WERI-Rb-1 (cell line): ENCODE data around the gene RARG.

Experiments used
- DNase-seq: peaks from one replicate; pipeline ENCODE4 v3.0.0-alpha.2; 2020
- H3K27ac ChIP-seq: fragments of 250-450 bp; sonication (Bioruptor Pico); 2 replicates; pipeline ENCODE4 v1.5.1; 2020; ENCODE audit warnings: mild to moderate bottlenecking, moderate library complexity
- H3K27me3 ChIP-seq: fragments of 250-450 bp; sonication (Bioruptor Pico); 2 replicates; pipeline ENCODE4 v1.5.1; 2021; ENCODE audit warnings: mild to moderate bottlenecking, low read depth, moderate library complexity; ENCODE audit not compliant: insufficient read depth, severe bottlenecking
- H3K36me3 ChIP-seq: fragments of 250-450 bp; sonication (Bioruptor Pico); 2 replicates; pipeline ENCODE4 v1.5.1; 2020; ENCODE audit warnings: mild to moderate bottlenecking, moderate library complexity
- H3K4me3 ChIP-seq: 2 replicates; pipeline ENCODE4 v1.5.1; 2011; ENCODE audit warnings: low read depth, mild to moderate bottlenecking, control low read depth, low read length
- H3K9me3 ChIP-seq: fragments of 250-450 bp; sonication (Bioruptor Pico); 2 replicates; pipeline ENCODE4 v1.5.1; 2021; ENCODE audit warnings: mild to moderate bottlenecking, moderate library complexity; ENCODE audit not compliant: severe bottlenecking
- TF ChIP-seq, protein P1 (sequence below): IDR thresholded peaks from 2 replicates; pipeline ENCODE4 v1.5.1; 2011; ENCODE audit warnings: low read depth, mild to moderate bottlenecking, control low read depth, inconsistent platforms, low read length

RARG gene

DNA sequence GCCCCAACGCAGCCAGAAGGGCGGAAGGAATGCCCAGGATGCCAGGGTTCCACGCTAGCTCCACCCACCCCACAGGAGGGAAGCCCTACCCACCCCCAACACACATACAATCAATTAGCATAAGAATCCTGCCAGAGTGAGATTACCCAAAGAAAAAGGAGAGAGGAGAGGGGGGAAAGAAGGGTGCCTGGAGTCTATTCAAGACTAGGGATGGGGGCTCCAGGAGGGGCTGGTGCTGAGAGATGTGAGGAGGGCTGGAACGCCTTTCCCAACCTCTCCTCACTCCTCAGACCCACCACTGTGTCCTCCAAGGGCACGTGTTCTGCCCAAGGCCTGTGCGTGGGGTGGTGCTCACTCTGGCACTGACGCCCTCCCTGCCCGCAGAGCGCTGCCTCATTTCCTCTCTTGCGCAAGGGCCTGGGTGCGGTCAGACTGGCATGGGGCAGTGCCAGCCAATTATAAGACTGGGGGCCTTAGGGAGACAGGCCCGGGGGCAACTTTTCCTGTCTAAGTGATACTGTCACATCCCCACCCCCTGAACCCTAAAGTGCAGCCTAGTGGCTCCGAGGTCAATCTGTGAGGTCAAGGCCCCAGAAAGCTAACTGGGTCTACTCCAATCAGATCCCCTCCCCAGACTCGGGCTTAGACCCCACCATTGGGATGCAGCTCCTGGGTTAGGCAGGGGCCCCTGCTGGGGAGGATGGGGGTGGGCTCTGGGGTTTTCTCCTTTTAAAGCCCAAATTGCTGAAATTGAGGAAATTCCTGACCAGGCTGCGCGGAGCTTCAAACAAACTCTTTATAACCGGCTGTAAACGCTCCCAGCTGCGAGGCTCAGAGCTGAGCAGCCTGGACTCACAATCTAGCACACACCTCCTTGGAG lies 14.7 kb downstream of the RARG start:
- H3K9me3 ChIP-seq = no peaks in the 10 kb centered on the region
- H3K27ac ChIP-seq = no peak overlapping the region
- H3K4me3 ChIP-seq = no peak overlapping the region
- DNase-seq = no peak
- no peaks in the 10 kb centered on the region; the same call in none of the 2 replicates for H3K36me3 ChIP-seq
- TF ChIP-seq, protein P1, sequence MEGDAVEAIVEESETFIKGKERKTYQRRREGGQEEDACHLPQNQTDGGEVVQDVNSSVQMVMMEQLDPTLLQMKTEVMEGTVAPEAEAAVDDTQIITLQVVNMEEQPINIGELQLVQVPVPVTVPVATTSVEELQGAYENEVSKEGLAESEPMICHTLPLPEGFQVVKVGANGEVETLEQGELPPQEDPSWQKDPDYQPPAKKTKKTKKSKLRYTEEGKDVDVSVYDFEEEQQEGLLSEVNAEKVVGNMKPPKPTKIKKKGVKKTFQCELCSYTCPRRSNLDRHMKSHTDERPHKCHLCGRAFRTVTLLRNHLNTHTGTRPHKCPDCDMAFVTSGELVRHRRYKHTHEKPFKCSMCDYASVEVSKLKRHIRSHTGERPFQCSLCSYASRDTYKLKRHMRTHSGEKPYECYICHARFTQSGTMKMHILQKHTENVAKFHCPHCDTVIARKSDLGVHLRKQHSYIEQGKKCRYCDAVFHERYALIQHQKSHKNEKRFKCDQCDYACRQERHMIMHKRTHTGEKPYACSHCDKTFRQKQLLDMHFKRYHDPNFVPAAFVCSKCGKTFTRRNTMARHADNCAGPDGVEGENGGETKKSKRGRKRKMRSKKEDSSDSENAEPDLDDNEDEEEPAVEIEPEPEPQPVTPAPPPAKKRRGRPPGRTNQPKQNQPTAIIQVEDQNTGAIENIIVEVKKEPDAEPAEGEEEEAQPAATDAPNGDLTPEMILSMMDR = no peak
- no peaks in the 10 kb centered on the region for H3K27me3 ChIP-seq

DNA sequence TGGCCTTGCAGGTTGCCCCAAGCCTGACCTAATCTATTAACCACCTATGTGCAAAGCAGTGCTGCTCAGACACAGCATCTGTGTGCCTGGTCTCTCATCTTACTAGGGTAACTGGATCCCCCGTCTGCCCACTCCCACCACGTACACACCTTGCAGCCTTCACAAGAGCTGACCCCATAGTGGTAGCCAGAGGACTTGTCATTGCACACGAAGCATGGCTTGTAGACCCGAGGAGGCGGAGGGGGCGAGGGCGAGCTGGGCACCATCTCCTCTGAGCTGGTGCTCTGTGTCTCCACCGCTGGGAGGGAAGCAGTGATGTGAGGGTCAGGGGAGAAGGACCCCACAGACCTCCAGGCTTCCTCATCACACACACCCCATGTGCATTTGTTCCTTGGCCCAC lies 16.5 kb downstream of the RARG start:
- no peak for DNase-seq
- Histone ChIP-seq H3K36me3 (peaks cover 2% of the 10 kb centered on the region), H3K9me3 (no peaks in the 10 kb centered on the region), H3K4me3 (no peak overlapping the region), H3K27ac (no peak overlapping the region), H3K27me3 (no peaks in the 10 kb centered on the region)
- TF ChIP-seq, protein P1 = no peak

DNA sequence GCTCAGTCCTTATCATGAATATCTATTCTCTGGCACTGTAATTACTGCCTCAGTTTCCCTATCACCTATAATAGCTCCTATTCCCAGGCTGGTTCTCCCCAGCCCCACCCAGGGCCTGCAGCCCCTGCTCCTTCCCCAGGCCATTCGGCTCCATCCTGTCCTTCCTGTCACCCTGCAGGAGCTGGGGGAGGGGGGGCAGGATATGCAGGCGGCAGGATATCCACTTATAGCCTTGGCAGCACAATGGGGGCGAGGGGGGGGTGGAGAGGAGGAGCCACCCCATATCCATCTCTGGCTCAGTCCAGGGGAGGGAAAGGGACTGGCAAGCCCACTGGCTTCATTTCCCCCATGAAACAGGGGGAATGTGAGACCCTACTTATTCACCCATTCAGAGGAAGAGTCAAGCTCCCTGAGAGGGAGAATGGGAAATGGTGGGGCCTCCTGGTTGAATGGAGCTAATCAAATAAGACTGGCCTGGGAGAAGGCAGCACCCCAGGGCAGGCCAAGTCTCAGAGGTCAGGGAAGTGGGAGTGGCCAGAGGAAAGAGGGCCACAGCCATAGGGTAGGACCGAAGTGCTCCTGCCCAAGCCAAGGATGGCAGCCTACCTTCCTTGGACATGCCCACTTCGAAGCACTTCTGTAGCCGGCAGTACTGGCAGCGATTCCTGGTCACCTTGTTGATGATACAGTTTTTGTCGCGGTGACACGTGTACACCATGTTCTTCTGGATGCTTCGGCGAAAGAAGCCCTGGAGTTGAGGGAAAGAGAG lies 17.1 kb downstream of the RARG start:
- H3K36me3 ChIP-seq = peaks cover 2% of the 10 kb centered on the region

DNA sequence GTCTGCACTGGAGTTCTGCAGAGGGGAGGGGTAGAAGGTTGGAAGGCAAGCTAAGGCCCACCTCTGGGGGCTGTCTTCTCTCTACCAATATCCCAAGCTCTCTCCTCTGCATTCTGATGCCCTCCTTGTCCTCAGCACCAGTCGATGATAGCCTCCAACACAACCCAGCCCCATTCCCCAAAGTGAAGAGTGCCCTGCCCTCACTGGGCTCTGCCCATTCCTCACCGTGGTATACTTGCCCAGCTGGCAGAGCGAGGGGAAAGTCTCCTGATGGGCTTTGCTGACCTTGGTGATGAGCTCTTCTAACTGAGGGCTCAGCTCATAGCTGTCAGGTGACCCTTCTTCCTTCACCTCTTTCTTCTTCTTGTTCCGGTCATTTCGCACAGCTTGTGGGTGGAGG lies 17.8 kb downstream of the RARG start:
- H3K9me3 ChIP-seq = no peaks in the 10 kb centered on the region
- no peaks in the 10 kb centered on the region for H3K27me3 ChIP-seq
- DNase-seq = no peak
- TF ChIP-seq, protein P1 = no peak
- peaks cover 2% of the 10 kb centered on the region for H3K36me3 ChIP-seq
- no peak overlapping the region for H3K27ac ChIP-seq
- H3K4me3 ChIP-seq = no peak overlapping the region

More for the DNA sequence above, 17.1 kb downstream of the RARG start:
- TF ChIP-seq, protein P1 = no peak
- Histone ChIP-seq H3K9me3 (no peaks in the 10 kb centered on the region), H3K4me3 (no peak overlapping the region), H3K27me3 (no peaks in the 10 kb centered on the region), H3K27ac (no peak overlapping the region)
- no peak for DNase-seq

DNA sequence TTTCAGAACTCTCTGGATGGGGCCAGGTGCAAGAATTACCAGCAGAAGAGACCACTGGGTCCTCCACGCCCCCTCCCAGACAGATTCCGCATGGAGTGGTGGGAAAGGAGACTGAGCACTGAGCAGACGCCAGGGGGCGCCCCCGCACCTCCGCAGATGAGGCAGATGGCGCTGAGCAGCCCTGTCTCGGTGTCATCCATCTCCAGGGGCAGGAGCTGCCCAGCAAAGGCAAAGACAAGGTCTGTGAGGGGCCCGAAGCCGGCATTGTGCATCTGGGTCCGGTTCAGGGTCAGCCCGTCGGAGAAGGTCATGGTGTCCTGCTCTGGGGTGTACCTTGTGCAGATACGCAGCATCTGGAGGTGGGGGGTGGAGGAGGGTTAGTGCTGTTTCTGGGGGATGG lies 18.7 kb downstream of the RARG start:
- peaks cover 2% of the 10 kb centered on the region for H3K36me3 ChIP-seq
- no peaks in the 10 kb centered on the region for H3K27me3 ChIP-seq
- TF ChIP-seq, protein P1 = peak; percentile 96
- no peak overlapping the region for H3K4me3 ChIP-seq
- H3K27ac ChIP-seq = no peak overlapping the region
- peak; percentile 89 for DNase-seq
- H3K9me3 ChIP-seq = no peaks in the 10 kb centered on the region
